GM23338 (cell line): ENCODE results near the gene JPH3. TPM values are rescaled to one million over a fixed set of nuclear protein-coding genes. Genes with fewer than 3 reads are reported as not detected.

Source experiments
- ATAC-seq: fragments of 200-7000 bp; cut with Tn5 transposase; 3 replicates; pipeline ENCODE4 v1.9.1; 2020
- DNase-seq: peaks from one replicate; pipeline ENCODE4 v3.0.0-alpha.2; 2015; ENCODE audit warnings: low spot score
- H2AFZ ChIP-seq: fragments of 200-600 bp; sonication (generic); 2 replicates; pipeline ENCODE4 v1.8.0; 2016; ENCODE audit warnings: antibody characterized with exemption, mild to moderate bottlenecking, moderate library complexity
- H3F3A ChIP-seq: fragments of 200-600 bp; sonication (generic); replicated peaks from 2 replicates; pipeline ENCODE4 v1.8.0; 2017; ENCODE audit warnings: antibody characterized with exemption, mixed run types, low read depth
- H3K27ac ChIP-seq: fragments of 200-600 bp; sonication (generic); 2 replicates; pipeline ENCODE4 v1.6.1; 2016; ENCODE audit warnings: low read depth
- H3K27me3 ChIP-seq: fragments of 200-600 bp; sonication (generic); 2 replicates; pipeline ENCODE4 v1.8.0; 2016; ENCODE audit warnings: mild to moderate bottlenecking, mixed run types, moderate library complexity; ENCODE audit not compliant: insufficient read depth
- H3K36me3 ChIP-seq: fragments of 200-600 bp; sonication (generic); 2 replicates; pipeline ENCODE4 v1.8.0; 2016; ENCODE audit warnings: mild to moderate bottlenecking; ENCODE audit not compliant: insufficient read depth
- H3K4me1 ChIP-seq: fragments of 200-600 bp; sonication (generic); 2 replicates; pipeline ENCODE4 v1.8.0; 2016; ENCODE audit warnings: mild to moderate bottlenecking, moderate library complexity; ENCODE audit not compliant: insufficient read depth
- H3K4me2 ChIP-seq: fragments of 200-600 bp; sonication (generic); 2 replicates; pipeline ENCODE4 v1.7.1; 2017; ENCODE audit warnings: mixed run types
- H3K4me3 ChIP-seq: fragments of 200-600 bp; sonication (generic); 2 replicates; pipeline ENCODE4 v1.6.1; 2016; ENCODE audit warnings: mixed run types
- H3K79me2 ChIP-seq: fragments of 200-600 bp; sonication (generic); replicated peaks from 2 replicates; pipeline ENCODE4 v1.8.0; 2017; ENCODE audit warnings: mild to moderate bottlenecking; ENCODE audit not compliant: insufficient read depth
- H3K9me2 ChIP-seq: fragments of 200-600 bp; sonication (generic); 2 replicates; pipeline ENCODE4 v1.8.0; 2017; ENCODE audit not compliant: insufficient read depth
- H4K20me1 ChIP-seq: fragments of 200-600 bp; sonication (generic); replicated peaks from 2 replicates; pipeline ENCODE4 v1.8.0; 2017; ENCODE audit warnings: mild to moderate bottlenecking; ENCODE audit not compliant: insufficient read depth
- H3K27ac Mint-ChIP-seq: 2 replicates; pipeline ENCODE4 v1.8.0; 2020; ENCODE audit warnings: inconsistent platforms, mild to moderate bottlenecking, moderate library complexity, mixed read lengths
- H3K27me3 Mint-ChIP-seq: 3 replicates; pipeline ENCODE4 v1.8.0; 2022; ENCODE audit warnings: low read depth, mild to moderate bottlenecking, moderate library complexity, mixed read lengths, inconsistent platforms; ENCODE audit not compliant: insufficient read depth, poor library complexity
- H3K36me3 Mint-ChIP-seq: 3 replicates; pipeline ENCODE4 v1.8.0; 2021; ENCODE audit warnings: low read depth, mild to moderate bottlenecking, inconsistent platforms, moderate library complexity, mixed read lengths
- H3K4me1 Mint-ChIP-seq: 3 replicates; pipeline ENCODE4 v1.8.0; 2020; ENCODE audit warnings: mild to moderate bottlenecking, inconsistent platforms, mixed read lengths
- H3K4me3 Mint-ChIP-seq: 3 replicates; pipeline ENCODE4 v1.8.0; 2021; ENCODE audit warnings: moderate library complexity, mild to moderate bottlenecking, inconsistent platforms, mixed read lengths
- H3K9me3 Mint-ChIP-seq: 3 replicates; pipeline ENCODE4 v1.8.0; 2020; ENCODE audit warnings: moderate library complexity, mild to moderate bottlenecking, inconsistent platforms, mixed read lengths
- ETS1 ChIP-seq: IDR thresholded peaks from 2 replicates; pipeline ENCODE4 v1.6.1; 2016; ENCODE audit warnings: antibody characterized with exemption
- EZH2 ChIP-seq: fragments of 200-600 bp; sonication (generic); IDR thresholded peaks from one replicate; pipeline ENCODE4 v1.8.0; 2017; ENCODE audit warnings: antibody characterized with exemption, mild to moderate bottlenecking, low read depth; ENCODE audit not compliant: unreplicated experiment
- JUNB ChIP-seq: IDR thresholded peaks from one replicate; pipeline ENCODE4 v1.6.1; 2016; ENCODE audit warnings: antibody characterized with exemption; ENCODE audit not compliant: unreplicated experiment
- NANOG ChIP-seq: IDR thresholded peaks from 2 replicates; pipeline ENCODE4 v1.6.1; 2016; ENCODE audit warnings: antibody characterized with exemption, borderline replicate concordance
- POLR2AphosphoS5 ChIP-seq: IDR thresholded peaks from 2 replicates; pipeline ENCODE4 v1.6.1; 2016; ENCODE audit warnings: antibody characterized with exemption, low read depth
- REST ChIP-seq: IDR thresholded peaks from one replicate; pipeline ENCODE4 v1.6.1; 2018; ENCODE audit warnings: antibody characterized with exemption; ENCODE audit not compliant: unreplicated experiment
- ZNF114 ChIP-seq: fragments of 250-450 bp; sonication (Bioruptor Pico); IDR thresholded peaks from 2 replicates; pipeline ENCODE4 v1.5.0; 2020; ENCODE audit warnings: mild to moderate bottlenecking, moderate library complexity
- ZNF331 ChIP-seq: fragments of 250-450 bp; sonication (Bioruptor Pico); IDR thresholded peaks from 2 replicates; pipeline ENCODE4 v1.5.0; 2020; ENCODE audit warnings: low read depth, mild to moderate bottlenecking, moderate library complexity
- ZNF462 ChIP-seq: fragments of 250-450 bp; sonication (Bioruptor Pico); IDR thresholded peaks from 2 replicates; pipeline ENCODE4 v1.5.0; 2020; ENCODE audit warnings: mild to moderate bottlenecking, moderate library complexity
- polyA plus RNA-seq: library from polyadenylated mRNA; unstranded; fragments of >200 nt; fragmentation: Nextera tagmentation; extraction: Ambion mirVana; gene quantifications from 2 replicates; pipeline ENCODE4 v1.2.1, GENCODE V29; 2016
- total RNA-seq: library from RNA; depleted of rRNA; stranded (reverse); fragments of >200 nt; shearing (Covaris generic); gene quantifications from 2 replicates; pipeline ENCODE4 v1.2.3, GENCODE V29; 2014

The JPH3 gene
- total and polyA plus RNA-seq, 2 experiments from 2014 or later, result 8.4 to 38.3 TPM

- H4K20me1 ChIP-seq, result peaks cover 43% of the 10 kb centered on the region
- ATAC-seq, result no peak
Observed at GRCh38 chr16:87611456-87611855, 9.1 kb downstream of the JPH3 start.

More at GRCh38 chr16:87611456-87611855, 9.1 kb downstream of the JPH3 start:
- no peaks in the 10 kb centered on the region for H3K4me1 ChIP-seq
- H3K36me3 ChIP-seq, result no peaks in the 10 kb centered on the region
- TF ChIP-seq POLR2AphosphoS5, result no peak
- no peak for TF ChIP-seq JUNB
- TF ChIP-seq ZNF462 (CRISPR knock-in tag), result no peak
- TF ChIP-seq NANOG, result no peak
- no peak for TF ChIP-seq ETS1
- TF ChIP-seq REST, result no peak
- no peak for TF ChIP-seq ZNF331 (CRISPR knock-in tag)
- no peak for TF ChIP-seq ZNF114 (CRISPR knock-in tag)
- no peak for TF ChIP-seq EZH2
- H3K4me3 ChIP-seq, result no peak overlapping the region
- H2AFZ ChIP-seq, result no peak overlapping the region
- H3K79me2 ChIP-seq, result peaks cover 27% of the 10 kb centered on the region
- Mint-ChIP-seq H3K4me3 (no peak overlapping the region), H3K27me3 (peaks cover 11% of the 10 kb centered on the region), H3K27ac (no peak overlapping the region), H3K4me1 (peaks cover 16% of the 10 kb centered on the region), H3K36me3 (peaks cover 7% of the 10 kb centered on the region; the same call in 2 of the 3 replicates), H3K9me3 (no peaks in the 10 kb centered on the region; the same call in 2 of the 3 replicates)
- no peak for DNase-seq
- H3K4me2 ChIP-seq, result no peak overlapping the region
- H3K9me2 ChIP-seq, result no peaks in the 10 kb centered on the region
- no peaks in the 10 kb centered on the region for H3K27me3 ChIP-seq
- H3F3A ChIP-seq, result no peaks in the 10 kb centered on the region
- 0 out of 2 replicates have a peak overlapping the region, but pooled peaks have one; percentile 9 for H3K27ac ChIP-seq
